Upper lobe of left lung (tissue), 6 donors: ENCODE data around the gene BLACAT1. TPM values are rescaled to one million over a fixed set of nuclear protein-coding genes. Genes with fewer than 3 reads are reported as not detected.

ENCODE experiments used
- ATAC-seq, 2 donors: fragments of 200-7000 bp; cut with Tn5 transposase; one replicate each; pipeline ENCODE4 v1.9.1; 2022; ENCODE audit warnings: mild to moderate bottlenecking in 2 of 2, moderate library complexity in 2 of 2; ENCODE audit not compliant: low FRiP score in 2 of 2
- DNase-seq, 2 donors: peaks; one replicate each; pipeline ENCODE4 v3.0.0-alpha.2; 2019 to 2020
- H3K27ac ChIP-seq, 4 donors: fragments of 200-600 bp; sonication (generic); one replicate each; pipeline ENCODE4 v1.5.1; 2016 to 2019
- H3K27me3 ChIP-seq, 4 donors: fragments of 200-600 bp; sonication (generic); one replicate each; pipeline ENCODE4 v1.5.1; 2017 to 2019
- H3K36me3 ChIP-seq, 4 donors: fragments of 200-600 bp; sonication (generic); one replicate each; pipeline ENCODE4 v1.5.1; 2016 to 2019
- H3K4me1 ChIP-seq, 4 donors: fragments of 200-600 bp; sonication (generic); one replicate each; pipeline ENCODE4 v1.5.1; 2018 to 2019
- H3K4me3 ChIP-seq, 4 donors: fragments of 200-600 bp; sonication (generic); one replicate each; pipeline ENCODE4 v1.5.1; 2017 to 2019; ENCODE audit warnings: mild to moderate bottlenecking in 2 of 4, moderate library complexity in 1 of 4
- H3K9me3 ChIP-seq, 4 donors: fragments of 200-600 bp; sonication (generic); one replicate each; pipeline ENCODE4 v1.5.1; 2018 to 2019
- CTCF ChIP-seq, 6 experiments: fragments of 450-650 bp in 4 of 6; fragments of 200-600 bp in 2 of 6; sonication (generic) in 2 of 6; IDR thresholded peaks; one replicate each; pipeline ENCODE4 v1.5.1; 2016 to 2019; ENCODE audit warnings: antibody characterized with exemption in 6 of 6
- EP300 ChIP-seq, 4 donors: sonication (generic); formaldehyde crosslinking; IDR thresholded peaks; one replicate each; pipeline ENCODE4 v1.5.1; 2017; ENCODE audit warnings: antibody characterized with exemption in 4 of 4, control low read depth in 2 of 4
- POLR2A ChIP-seq, 4 donors: fragments of 450-650 bp; IDR thresholded peaks; one replicate each; pipeline ENCODE4 v1.5.1; 2016 to 2017; ENCODE audit warnings: antibody characterized with exemption in 4 of 4, mild to moderate bottlenecking in 2 of 4
- POLR2AphosphoS5 ChIP-seq, 2 donors: sonication (generic); formaldehyde crosslinking; IDR thresholded peaks; one replicate each; pipeline ENCODE4 v1.5.1; 2017; ENCODE audit warnings: antibody characterized with exemption in 2 of 2
- WGBS, 2 donors: methylation state at CpG; one replicate each; pipeline ENCODE4 v1.1.5; 2017 to 2018; 5-methylcytosine and 5-hydroxymethylcytosine counted together
- total RNA-seq, 6 donors: library from RNA; depleted of rRNA in 4 of 6; stranded (reverse); fragments of >200 nt in 4 of 6; gene quantifications; one replicate each; pipeline versions ENCODE4 v1.1.0 to v1.2.1, GENCODE V29; 2016 to 2021
- donor health status: DM: no; HTN: no; CAD: no; lungs with moderate emphysema.
- donor health status: DM: no; HTN: yes; CAD: no; lungs with severe emphysema.

The BLACAT1 gene
- total RNA-seq, 6 donors from 2014 or later = 0.40 to 4.2 (median 1.1) TPM

GRCh38 chr1:205502111-205502810 is 46.4 kb upstream of the BLACAT1 start:
- 84 to 87% methylated on average over 3 of the region's 3 CpGs for WGBS, 2 donors
- H3K27me3 ChIP-seq = no peaks in the 10 kb centered on the region
- no peak for ATAC-seq
- no peak overlapping the region for H3K4me3 ChIP-seq
- peaks cover 0 to 35% (median 17%) of the 10 kb centered on the region in 4 donors for H3K4me1 ChIP-seq
- no peaks in the 10 kb centered on the region for H3K36me3 ChIP-seq
- no peak overlapping the region for H3K27ac ChIP-seq
- DNase-seq = no peak
- TF ChIP-seq POLR2AphosphoS5 (IDR thresholded peaks at IDR 0.05) (no peak), EP300 (IDR thresholded peaks at IDR 0.05) (no peak), CTCF (IDR thresholded peaks at IDR 0.05) (no peak), POLR2A (IDR thresholded peaks at IDR 0.05) (no peak)
- H3K9me3 ChIP-seq = no peaks in the 10 kb centered on the region

DNA sequence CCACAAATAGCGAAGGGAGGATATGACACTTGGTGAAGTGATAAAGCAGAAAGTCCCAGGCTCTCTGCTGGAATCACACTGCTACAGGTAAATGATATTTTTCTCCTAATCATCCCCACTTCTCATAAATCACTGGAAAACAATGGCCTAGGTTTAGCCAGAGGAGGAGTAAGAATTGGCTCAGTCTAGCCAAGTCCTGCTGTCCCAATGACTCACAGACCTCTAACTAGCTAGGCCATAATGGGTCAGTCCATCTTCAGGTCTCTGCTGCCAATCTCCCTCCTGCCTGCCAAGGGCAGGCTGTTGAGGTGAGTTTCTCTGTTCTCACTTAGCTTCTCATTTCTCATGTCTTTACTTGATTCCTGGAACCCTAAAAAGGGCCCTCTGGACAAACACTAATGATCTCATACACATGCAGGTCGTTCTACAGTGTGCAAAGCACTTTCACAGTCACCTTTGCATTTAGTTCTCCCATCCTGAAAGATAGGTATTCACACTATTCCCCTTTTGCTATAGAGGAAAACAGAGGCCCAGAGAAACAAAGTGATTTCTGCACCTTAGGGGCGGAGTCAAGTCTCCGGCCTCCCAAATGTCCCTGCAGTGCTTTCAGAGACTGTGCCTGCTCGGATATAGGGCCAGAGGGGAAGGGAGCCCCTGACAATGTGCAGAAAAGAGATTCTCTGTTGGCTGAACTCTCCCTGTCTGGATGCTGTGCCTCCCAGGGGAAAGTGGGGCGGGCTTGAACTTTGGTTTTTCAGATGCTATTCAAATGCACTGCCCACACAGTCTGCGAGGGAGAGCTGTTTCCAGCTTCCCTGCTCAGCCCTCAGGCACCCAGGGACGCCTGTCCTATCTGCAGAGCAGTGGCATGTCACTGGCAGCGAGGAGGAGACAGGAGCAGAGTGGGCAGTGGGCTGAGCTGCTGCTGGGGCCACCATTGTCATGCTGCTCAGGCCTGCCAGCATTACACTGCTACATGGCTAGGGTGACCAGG is 44.7 kb upstream of the BLACAT1 start:
- ATAC-seq = no peak
- Histone ChIP-seq H3K27me3 (no peaks in the 10 kb centered on the region), H3K4me3 (no peak overlapping the region), H3K36me3 (no peaks in the 10 kb centered on the region), H3K27ac (no peak overlapping the region), H3K4me1 (peaks cover 0 to 22% (median 13%) of the 10 kb centered on the region in 4 donors), H3K9me3 (no peaks in the 10 kb centered on the region)
- WGBS, 2 donors = 75 to 78% methylated on average over 7 to 9 of the region's 9 CpGs
- no peak for DNase-seq
- TF ChIP-seq EP300 (IDR thresholded peaks at IDR 0.05) (no peak), POLR2A (IDR thresholded peaks at IDR 0.05) (no peak), POLR2AphosphoS5 (IDR thresholded peaks at IDR 0.05) (no peak), CTCF (IDR thresholded peaks at IDR 0.05) (no peak)

- H3K4me1 ChIP-seq = peaks cover 0 to 15% (median 5%) of the 10 kb centered on the region in 4 donors
- no peak for ATAC-seq
- no peak for TF ChIP-seq CTCF (IDR thresholded peaks at IDR 0.05)
- no peak for TF ChIP-seq POLR2AphosphoS5 (IDR thresholded peaks at IDR 0.05)
- no peak for TF ChIP-seq POLR2A (IDR thresholded peaks at IDR 0.05)
- no peak for TF ChIP-seq EP300 (IDR thresholded peaks at IDR 0.05)
Observed at GRCh38 chr1:205499789-205500188, 43.9 kb upstream of the BLACAT1 start.

DNA sequence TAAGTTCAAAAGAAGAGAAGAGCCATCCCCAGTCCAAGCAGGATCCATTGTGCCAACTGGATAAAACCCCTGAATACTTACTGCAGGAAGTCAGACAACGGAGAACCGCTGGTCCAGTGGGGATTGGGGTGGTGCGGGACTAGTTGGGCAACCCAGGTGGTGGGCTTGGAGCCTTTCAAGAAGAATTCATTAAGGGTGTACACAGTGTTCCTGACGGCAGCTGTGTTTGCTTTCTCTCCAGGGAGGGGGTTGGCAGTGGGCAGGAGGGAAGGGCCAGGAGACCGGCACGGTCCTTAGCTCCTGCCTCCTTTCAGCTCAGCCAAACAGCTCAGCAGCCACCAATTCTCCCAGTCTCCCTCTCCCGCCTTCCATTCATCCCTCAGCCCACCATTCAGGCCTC is 41.5 kb upstream of the BLACAT1 start:
- no peak for ATAC-seq
- no peaks in the 10 kb centered on the region for H3K36me3 ChIP-seq
- H3K4me1 ChIP-seq = peaks cover 9 to 12% (median 9%) of the 10 kb centered on the region in 4 donors
- no peak overlapping the region for H3K27ac ChIP-seq
- no peaks in the 10 kb centered on the region for H3K27me3 ChIP-seq
- no peak overlapping the region for H3K4me3 ChIP-seq
- H3K9me3 ChIP-seq = no peaks in the 10 kb centered on the region
- DNase-seq = no peak
- TF ChIP-seq POLR2AphosphoS5 (IDR thresholded peaks at IDR 0.05) = no peak
- no peak for TF ChIP-seq EP300 (IDR thresholded peaks at IDR 0.05)
- no peak for TF ChIP-seq CTCF (IDR thresholded peaks at IDR 0.05)
- WGBS, 2 donors = 65 to 68% methylated on average over 7 of the region's 7 CpGs

More at GRCh38 chr1:205499789-205500188, 43.9 kb upstream of the BLACAT1 start:
- no peak for DNase-seq
- no peak overlapping the region for H3K27ac ChIP-seq
- WGBS, 2 donors = 64 to 95% methylated on average over 2 to 3 of the region's 3 CpGs
- H3K36me3 ChIP-seq = no peaks in the 10 kb centered on the region
- H3K9me3 ChIP-seq = no peaks in the 10 kb centered on the region
- H3K27me3 ChIP-seq = no peaks in the 10 kb centered on the region
- H3K4me3 ChIP-seq = no peak overlapping the region
